ENCODE measurements around the gene FOXD3.
A peak's percentile ranks its signal among the peaks of the same experiment; 100 is the strongest.
"Not testable (repeated sequence)": the region's sequence is repeated elsewhere in the genome, so short reads cannot be mapped to it uniquely, and the experiment has no call there.

FOXD3 gene

GRCh38 chr1:63321066-63321784 lies 1.1 kb upstream of the FOXD3 start:
- no peak for DNase-seq

- DNase-seq = no peak
Observed at GRCh38 chr1:63321785-63322113, 618 bp upstream of the FOXD3 start.

- no peak for DNase-seq
Observed at GRCh38 chr1:63322944-63323864, 837 bp downstream of the FOXD3 start.

GRCh38 chr1:63323865-63324778 lies 1.8 kb downstream of the FOXD3 start:
- DNase-seq = no peak

GRCh38 chr1:63324779-63325119 lies 2.4 kb downstream of the FOXD3 start:
- no peak for DNase-seq

GRCh38 chr1:63325279-63325985 lies 3.1 kb downstream of the FOXD3 start:
- DNase-seq = no peak

GRCh38 chr1:63326106-63326472 lies 3.7 kb downstream of the FOXD3 start:
- DNase-seq = no peak

GRCh38 chr1:63326473-63327380 lies 4.4 kb downstream of the FOXD3 start:
- no peak for DNase-seq

- DNase-seq = peak; percentile 58 to 62
Observed at GRCh38 chr1:63327417-63328054, 5.2 kb downstream of the FOXD3 start.

GRCh38 chr1:63328122-63328521 lies 5.8 kb downstream of the FOXD3 start:
- DNase-seq = no peak

GRCh38 chr1:63328781-63329180 lies 6.4 kb downstream of the FOXD3 start:
- DNase-seq = no peak

GRCh38 chr1:63329621-63330330 lies 7.4 kb downstream of the FOXD3 start:
- DNase-seq = no peak

GRCh38 chr1:63330331-63330916 lies 8.1 kb downstream of the FOXD3 start:
- no peak for DNase-seq

- DNase-seq = no peak
Observed at GRCh38 chr1:63342402-63342801, 20.0 kb downstream of the FOXD3 start.

- DNase-seq = no peak
Observed at GRCh38 chr1:63343922-63344321, 21.6 kb downstream of the FOXD3 start.

GRCh38 chr1:63350320-63350719 lies 28.0 kb downstream of the FOXD3 start:
- no peak for DNase-seq

- DNase-seq = no peak
Observed at GRCh38 chr1:63352736-63353135, 30.4 kb downstream of the FOXD3 start.

- DNase-seq = not testable (repeated sequence)
Observed at GRCh38 chr1:63356234-63356633, 33.9 kb downstream of the FOXD3 start.

GRCh38 chr1:63359561-63359960 lies 37.2 kb downstream of the FOXD3 start:
- no peak for DNase-seq

- no peak for DNase-seq
Observed at GRCh38 chr1:63362073-63362472, 39.7 kb downstream of the FOXD3 start.

Data from stimulated activated CD4-positive, alpha-beta T cell treated with anti-CD3 and anti-CD28 coated beads, Interleukin-2, amount 100 ng/mL, for 48 hours (primary cell).